SU-DHL-6 (cell line): ENCODE results near the gene TIMP2.

Experiments used
- CTCF ChIP-seq: fragments of 200-600 bp; sonication (generic); IDR thresholded peaks from one replicate; pipeline ENCODE4 v1.5.1; 2017; ENCODE audit warnings: antibody characterized with exemption, mild to moderate bottlenecking, low read length, moderate library complexity; ENCODE audit not compliant: insufficient read depth, poor library complexity, severe bottlenecking
- EZH2phosphoT487 ChIP-seq: fragments of 200-600 bp; sonication (generic), shearing (Covaris generic); conservative IDR thresholded peaks from 2 replicates; pipeline ENCODE4 v1.6.1; 2018; ENCODE audit warnings: mild to moderate bottlenecking, antibody characterized with exemption, low read length, moderate library complexity, mixed read lengths

- TF ChIP-seq CTCF (no peak), EZH2phosphoT487 (no peak)
These were observed 46.2 kb downstream of the TIMP2 start for GRCh38 chr17:78878871-78879527.
